ENCODE data around the gene TTLL9.
"Not testable (repeated sequence)": the region's sequence is repeated elsewhere in the genome, so short reads cannot be mapped to it uniquely, and the experiment has no call there.

TTLL9 gene

GRCh38 chr20:31869942-31870725 lies at the start of gene TTLL9, which contains the start of gene DUSP15:
TSS of gene TTLL9 (plus strand) at chr20:31870634. CDS start at chr20:31871127, 493 bp downstream.
TSS of gene DUSP15 (minus strand) at chr20:31870527. CDS start at chr20:31870337, 190 bp downstream.
- DNase-seq (ENCODE audit: low read depth in 2 of 2) = no peak

- no peak for DNase-seq (ENCODE audit: low read depth in 2 of 2)
Observed at GRCh38 chr20:31821427-31821826, 49.0 kb upstream of the TTLL9 start.

GRCh38 chr20:31822421-31823330 lies 47.8 kb upstream of the TTLL9 start:
- DNase-seq (ENCODE audit: low read depth in 2 of 2) = peak; percentile 34 to 39

GRCh38 chr20:31823360-31824124 lies 46.9 kb upstream of the TTLL9 start:
- DNase-seq (ENCODE audit: low read depth in 2 of 2) = no peak

- DNase-seq (ENCODE audit: low read depth in 2 of 2) = no peak
Observed at GRCh38 chr20:31824125-31824485, 46.3 kb upstream of the TTLL9 start.

GRCh38 chr20:31824554-31825313 lies 45.7 kb upstream of the TTLL9 start:
- no peak for DNase-seq (ENCODE audit: low read depth in 2 of 2)

GRCh38 chr20:31826074-31826473 lies 44.4 kb upstream of the TTLL9 start:
- no peak for DNase-seq (ENCODE audit: low read depth in 2 of 2)

GRCh38 chr20:31827059-31827458 lies 43.4 kb upstream of the TTLL9 start:
- DNase-seq (ENCODE audit: low read depth in 2 of 2) = no peak

GRCh38 chr20:31828016-31828415 lies 42.4 kb upstream of the TTLL9 start:
- not testable (repeated sequence) for DNase-seq (ENCODE audit: low read depth in 2 of 2)

- DNase-seq (ENCODE audit: low read depth in 2 of 2) = no peak
Observed at GRCh38 chr20:31829731-31830130, 40.7 kb upstream of the TTLL9 start.

- no peak for DNase-seq (ENCODE audit: low read depth in 2 of 2)
Observed at GRCh38 chr20:31830406-31830981, 39.9 kb upstream of the TTLL9 start.

GRCh38 chr20:31831211-31831610 lies 39.2 kb upstream of the TTLL9 start:
- no peak for DNase-seq (ENCODE audit: low read depth in 2 of 2)

- no peak for DNase-seq (ENCODE audit: low read depth in 2 of 2)
Observed at GRCh38 chr20:31831771-31832306, 38.6 kb upstream of the TTLL9 start.

- peak; percentile 15 to 17 for DNase-seq (ENCODE audit: low read depth in 2 of 2)
Observed at GRCh38 chr20:31833130-31833930, 37.1 kb upstream of the TTLL9 start.

GRCh38 chr20:31833931-31834521 lies 36.4 kb upstream of the TTLL9 start:
- DNase-seq (ENCODE audit: low read depth in 2 of 2) = no peak

GRCh38 chr20:31835554-31835953 lies 34.9 kb upstream of the TTLL9 start:
- no peak for DNase-seq (ENCODE audit: low read depth in 2 of 2)

- peak in 1 of 2 donors; percentile 8 for DNase-seq (ENCODE audit: low read depth in 2 of 2)
Observed at GRCh38 chr20:31835977-31836852, 34.2 kb upstream of the TTLL9 start.
